NCI-H2227 treated with DMSO at 0.1 percent for 48 hours (cell line): ENCODE results near the gene TMEM179.
"Not testable (repeated sequence)": the region's sequence is repeated elsewhere in the genome, so short reads cannot be mapped to it uniquely, and the experiment has no call there.

Experiments
- DNase-seq: peaks from one replicate; lab custom pipeline; 2025; lab: John Stamatoyannopoulos, UW

The TMEM179 gene

DNA sequence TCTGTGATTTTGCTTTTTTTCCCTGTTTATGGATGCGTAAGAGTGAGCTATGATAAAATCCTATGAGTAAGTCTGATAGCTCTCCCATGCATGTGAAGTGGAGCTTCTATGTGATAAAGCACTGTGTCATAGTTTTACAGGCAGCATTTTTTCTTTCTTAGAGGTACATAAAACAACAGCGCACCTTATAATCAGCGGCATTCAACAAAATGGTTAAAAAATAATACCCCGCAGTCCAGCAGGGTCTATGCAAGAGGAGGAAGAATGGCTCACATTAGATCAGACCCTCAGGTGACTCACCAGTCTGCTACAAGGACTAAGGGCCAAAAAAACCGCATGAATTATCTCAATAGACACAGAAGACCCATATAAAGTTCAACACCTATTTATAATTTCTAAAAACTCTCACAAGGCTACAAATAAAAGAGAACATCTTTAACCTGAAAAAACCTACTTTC is 33.0 kb upstream of the TMEM179 start:
- no peak for DNase-seq

GRCh38 chr14:104636846-104637545 is 32.4 kb upstream of the TMEM179 start:
- DNase-seq: not testable (repeated sequence)

- DNase-seq: no peak
These were observed 31.6 kb upstream of the TMEM179 start for GRCh38 chr14:104636131-104636530.

DNA sequence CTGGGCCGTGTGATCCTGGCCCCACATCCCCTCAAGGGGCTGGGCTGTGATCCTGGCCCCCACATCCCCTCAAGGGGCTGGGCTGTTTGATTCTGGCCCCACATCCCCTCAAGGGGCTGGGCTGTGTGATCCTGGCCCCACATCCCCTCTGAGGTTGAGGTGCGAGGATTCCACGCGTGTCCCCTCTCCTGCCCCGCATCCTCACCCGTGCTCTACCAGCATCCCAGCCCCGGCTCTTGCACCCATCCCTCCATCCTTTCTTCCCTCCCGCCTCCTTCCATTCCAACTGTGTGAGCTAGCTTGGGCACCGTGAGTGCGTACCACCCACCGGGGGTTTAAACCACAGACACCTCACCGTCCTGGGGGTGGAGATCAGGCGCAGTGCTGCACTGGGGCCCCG is 31.1 kb upstream of the TMEM179 start:
- no peak for DNase-seq

DNA sequence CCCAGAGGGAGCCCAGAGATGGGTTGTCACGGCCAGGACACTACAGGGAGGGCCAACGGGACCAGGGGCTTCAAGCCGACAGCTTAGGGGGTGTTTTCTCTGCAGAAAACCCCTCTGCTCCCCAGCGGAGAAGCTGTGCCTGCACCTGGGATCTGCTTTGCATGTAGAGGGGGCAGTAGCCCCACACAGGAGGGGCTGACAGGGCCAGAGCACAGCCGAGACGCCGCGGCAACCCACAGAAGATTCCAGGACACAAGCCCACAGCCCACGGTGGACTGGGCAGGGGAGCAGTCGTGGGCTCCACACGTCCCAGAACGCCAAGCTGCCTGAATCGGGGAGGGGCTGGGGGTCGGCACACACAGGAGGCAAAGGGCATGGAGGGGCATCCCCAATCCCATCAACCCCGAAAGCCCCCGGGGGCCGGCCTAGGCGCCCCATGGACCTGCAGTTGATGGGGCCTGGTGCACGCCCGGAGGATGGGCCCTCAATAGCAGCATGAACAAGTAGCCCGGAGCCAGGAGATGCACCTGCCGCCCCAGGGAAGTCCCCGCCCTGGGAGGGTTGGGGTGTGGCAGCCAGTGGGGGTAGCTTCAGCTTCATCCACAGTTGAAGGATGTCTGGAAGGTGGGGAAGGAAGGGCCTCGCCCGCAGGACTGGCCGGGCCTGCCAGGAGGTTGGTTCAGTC is 30.5 kb upstream of the TMEM179 start:
- DNase-seq: no peak

DNA sequence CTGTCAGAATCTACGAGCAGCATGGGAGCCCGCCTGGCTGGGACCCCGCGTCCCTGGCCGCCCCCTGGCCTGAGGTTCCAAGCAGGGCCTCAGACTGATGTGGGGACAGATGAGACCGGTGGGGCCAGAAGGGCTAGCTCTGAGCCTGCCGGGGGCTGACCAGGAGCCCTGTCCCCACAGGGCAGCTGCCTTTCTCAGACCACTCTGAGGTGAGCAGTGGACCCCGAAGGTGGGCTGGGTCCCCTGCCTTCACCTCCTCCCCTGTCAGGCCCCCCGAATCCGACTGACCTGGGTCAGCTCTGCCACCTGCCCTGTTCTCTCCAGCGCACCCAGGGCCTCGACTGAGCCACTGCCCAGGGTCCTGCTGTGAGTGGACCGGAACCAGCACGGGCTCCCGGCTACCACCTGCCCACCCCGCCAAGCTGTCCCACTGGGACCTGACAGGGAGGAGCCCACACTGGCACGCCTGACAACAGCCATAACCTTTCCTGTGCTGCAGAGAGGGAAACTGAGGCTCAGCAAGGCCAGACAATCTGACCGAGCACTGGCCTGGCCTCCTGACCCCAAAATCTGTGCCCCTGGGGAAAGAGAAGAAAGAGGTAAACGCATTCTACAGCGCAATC is 29.7 kb upstream of the TMEM179 start:
- no peak for DNase-seq

DNA sequence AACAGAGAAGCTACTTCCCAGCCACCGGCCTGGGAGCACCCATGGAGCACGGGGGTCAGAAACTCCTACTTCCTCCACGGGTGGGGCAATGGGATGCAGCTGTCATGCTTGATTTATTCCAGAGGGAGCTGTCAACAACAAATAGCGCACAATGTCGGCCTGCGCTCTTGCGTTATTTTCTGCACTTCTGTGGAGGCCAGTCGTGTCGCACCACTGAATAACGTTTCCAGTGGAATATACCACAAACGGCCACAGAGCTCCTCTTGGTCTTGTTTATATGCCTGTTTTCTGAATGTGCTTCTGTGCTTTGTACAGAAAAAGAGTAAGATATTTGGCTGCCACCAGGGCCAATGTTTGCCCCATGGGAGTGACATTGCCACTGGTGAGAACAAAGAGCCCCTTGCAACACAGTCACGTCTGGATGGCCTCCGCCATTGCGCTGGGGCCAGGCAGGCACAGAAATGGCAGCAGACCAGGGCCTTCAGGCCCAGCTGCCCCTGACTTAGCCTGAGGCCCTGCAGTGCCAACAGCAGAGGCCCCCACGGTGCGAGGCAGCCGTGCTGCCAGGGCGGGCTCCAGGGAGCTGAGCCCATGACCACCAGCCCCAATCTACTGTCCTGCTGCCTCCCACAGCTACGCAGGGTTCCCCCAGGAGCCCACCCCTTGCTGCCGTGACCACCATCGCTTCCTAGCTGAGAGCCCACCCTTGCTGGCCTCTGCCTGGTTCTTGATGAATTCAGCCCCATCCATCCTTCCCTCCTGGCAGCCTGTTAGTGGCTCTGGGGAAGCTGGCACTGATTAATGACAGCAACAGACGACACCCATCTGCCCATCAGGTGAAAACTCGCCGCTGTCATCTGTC is 28.9 kb upstream of the TMEM179 start:
- no peak for DNase-seq

DNA sequence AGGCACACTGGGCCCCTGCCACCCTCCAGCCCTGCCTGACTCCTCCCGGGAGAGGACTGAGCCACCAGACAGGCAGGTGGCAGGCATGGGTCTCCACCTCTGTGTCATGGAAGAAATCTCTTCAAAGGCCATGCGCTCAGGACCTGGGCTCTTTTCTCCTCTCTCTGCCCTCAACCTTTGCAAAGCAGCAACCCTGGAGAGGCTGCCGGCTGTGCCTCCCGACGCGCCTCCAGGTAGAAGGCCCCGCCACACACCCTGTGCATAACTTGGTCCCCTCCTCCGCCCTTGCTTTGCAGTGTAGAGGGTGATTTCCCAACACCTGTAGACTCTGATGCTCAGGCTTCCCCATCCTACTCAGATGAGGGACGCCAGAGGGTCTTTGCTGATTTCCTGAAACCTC is 28.2 kb upstream of the TMEM179 start:
- no peak for DNase-seq

- DNase-seq: no peak
These were observed 20.4 kb upstream of the TMEM179 start for GRCh38 chr14:104624939-104625338.

GRCh38 chr14:104614126-104614812 is 9.7 kb upstream of the TMEM179 start:
- no peak for DNase-seq

GRCh38 chr14:104611881-104612280 is 7.3 kb upstream of the TMEM179 start:
- DNase-seq: no peak

DNA sequence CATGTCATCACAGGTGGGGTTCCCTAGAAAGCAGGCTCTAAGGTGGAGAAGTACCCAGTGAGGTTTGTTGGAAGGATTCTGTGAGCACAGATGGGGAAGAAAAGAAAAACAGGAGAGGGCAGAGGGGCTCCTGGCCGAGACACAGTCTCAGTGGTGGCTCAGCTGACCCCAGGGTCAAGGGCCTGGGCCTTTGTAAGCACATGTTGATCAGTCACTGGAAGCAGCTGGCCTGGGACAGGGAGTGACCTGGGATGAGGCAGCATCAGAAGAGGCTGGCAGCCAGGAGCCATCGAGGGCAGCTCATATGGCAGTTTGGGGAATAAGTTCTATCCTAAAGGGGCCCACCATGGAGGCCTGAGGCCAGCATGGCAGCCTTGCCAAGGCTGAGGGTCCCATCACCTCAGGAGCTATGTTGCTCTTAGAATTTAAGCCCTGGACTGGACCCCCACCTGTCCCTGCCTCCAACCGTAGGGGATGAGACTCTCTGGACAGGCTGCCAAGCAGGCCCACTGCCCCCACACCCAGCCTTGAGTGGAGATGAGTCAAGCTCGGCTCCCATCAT is 6.3 kb upstream of the TMEM179 start:
- DNase-seq: no peak

- no peak for DNase-seq
These were observed 5.1 kb upstream of the TMEM179 start for GRCh38 chr14:104609666-104610065.

DNA sequence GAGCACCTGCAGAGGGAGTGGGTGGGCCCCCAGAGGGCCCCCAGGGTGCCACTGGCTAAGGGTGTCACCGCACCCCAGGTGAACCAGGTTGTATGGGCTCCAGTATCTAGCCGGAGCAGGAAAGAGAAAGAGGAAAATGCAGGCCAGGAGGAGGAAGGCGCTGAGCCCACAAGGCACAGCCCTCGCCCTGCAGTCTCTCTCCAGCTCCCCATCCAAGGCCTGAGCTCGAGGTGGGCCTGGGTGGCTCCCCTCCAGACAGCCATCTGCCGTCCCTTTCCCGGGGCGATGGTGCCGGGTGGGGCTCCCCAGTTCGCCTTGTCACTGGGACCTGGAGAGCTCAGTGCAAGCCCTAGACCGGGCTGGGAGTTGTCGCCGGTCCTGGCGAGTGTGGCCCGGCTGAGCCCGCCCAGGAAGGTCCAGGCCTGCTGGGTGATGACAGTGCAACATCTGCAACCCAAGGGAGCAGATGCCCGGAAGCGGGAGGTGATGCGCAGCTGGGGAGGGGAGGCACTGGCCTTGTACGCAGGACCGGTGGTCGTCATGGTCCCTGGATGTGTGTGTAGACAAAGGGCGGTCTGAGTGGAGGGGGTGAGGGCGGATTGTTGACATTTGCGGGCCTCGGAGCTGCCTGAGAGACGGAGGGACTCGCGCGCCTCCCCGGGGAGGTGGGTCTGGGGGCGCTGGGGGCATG is 716 bp downstream of the TMEM179 start:
- DNase-seq: no peak

GRCh38 chr14:104602933-104603325 is 1.6 kb downstream of the TMEM179 start:
- DNase-seq: no peak

- DNase-seq: no peak
These were observed 2.1 kb downstream of the TMEM179 start for GRCh38 chr14:104602315-104602932.

DNA sequence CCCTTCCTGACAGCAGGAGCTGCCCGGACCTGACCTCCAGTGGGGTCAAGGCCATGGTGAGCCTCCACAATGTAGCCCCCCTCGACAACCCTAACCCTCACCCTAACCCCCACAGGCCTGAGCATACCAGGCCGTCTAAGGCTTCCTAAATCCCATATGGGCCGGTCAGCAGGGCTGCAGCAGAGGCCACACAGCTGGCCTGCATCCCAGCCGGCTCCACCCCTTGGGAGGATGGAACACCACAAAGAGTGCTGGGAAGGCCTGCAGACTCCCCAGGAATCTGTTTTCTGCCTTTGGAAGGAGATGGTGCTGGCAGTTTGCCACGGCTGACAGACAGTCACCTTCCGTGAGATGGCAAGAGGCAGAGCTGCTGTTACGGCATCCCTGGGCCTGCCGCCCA is 2.8 kb downstream of the TMEM179 start:
- peak; percentile 18 for DNase-seq

GRCh38 chr14:104600805-104601204 is 3.8 kb downstream of the TMEM179 start:
- no peak for DNase-seq

DNA sequence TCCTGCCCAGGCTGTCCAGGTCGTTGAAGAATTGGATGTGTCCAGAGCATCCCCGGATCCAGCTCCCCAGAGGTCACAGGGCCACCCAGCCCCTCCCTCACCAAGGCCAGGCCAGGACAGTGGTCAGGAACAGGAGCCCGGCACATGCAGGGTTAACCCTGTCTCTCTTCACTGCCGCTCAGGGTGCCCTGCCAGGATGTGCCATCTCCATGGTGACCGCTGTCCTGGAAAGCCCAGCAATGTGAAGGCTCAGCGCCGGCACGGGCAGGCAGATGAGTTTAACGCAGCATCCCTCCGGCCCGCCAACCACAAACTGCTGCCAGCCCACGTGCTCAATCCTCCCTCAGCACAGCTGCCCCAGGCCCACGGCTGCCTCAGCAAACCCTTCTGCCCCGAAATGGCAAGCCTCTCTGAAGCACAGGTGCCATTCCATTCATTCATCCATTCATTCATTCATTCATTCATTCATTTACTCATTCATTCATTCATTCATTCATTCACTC is 4.4 kb downstream of the TMEM179 start:
- DNase-seq: peak; percentile 67

- DNase-seq: no peak
These were observed 5.1 kb downstream of the TMEM179 start for GRCh38 chr14:104599446-104599845.
